ENCODE data around the gene ZNF469.

DNA sequence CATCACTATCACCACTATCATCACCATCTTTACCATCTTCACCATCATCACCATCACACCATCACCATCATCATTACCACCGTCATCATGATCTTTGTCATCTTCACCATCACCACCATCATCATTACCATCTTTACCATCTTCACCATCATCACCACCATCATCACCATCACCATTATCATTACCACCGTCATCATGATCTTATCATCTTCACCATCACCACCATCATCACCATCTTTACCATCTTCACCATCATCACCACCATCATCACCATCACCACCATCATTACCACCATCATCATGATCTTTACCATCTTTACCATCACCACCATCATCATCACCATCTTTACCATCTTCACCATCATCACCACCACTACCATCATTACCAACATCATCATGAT lies 10.2 kb upstream of the ZNF469 start:
- TF ChIP-seq, protein P1, sequence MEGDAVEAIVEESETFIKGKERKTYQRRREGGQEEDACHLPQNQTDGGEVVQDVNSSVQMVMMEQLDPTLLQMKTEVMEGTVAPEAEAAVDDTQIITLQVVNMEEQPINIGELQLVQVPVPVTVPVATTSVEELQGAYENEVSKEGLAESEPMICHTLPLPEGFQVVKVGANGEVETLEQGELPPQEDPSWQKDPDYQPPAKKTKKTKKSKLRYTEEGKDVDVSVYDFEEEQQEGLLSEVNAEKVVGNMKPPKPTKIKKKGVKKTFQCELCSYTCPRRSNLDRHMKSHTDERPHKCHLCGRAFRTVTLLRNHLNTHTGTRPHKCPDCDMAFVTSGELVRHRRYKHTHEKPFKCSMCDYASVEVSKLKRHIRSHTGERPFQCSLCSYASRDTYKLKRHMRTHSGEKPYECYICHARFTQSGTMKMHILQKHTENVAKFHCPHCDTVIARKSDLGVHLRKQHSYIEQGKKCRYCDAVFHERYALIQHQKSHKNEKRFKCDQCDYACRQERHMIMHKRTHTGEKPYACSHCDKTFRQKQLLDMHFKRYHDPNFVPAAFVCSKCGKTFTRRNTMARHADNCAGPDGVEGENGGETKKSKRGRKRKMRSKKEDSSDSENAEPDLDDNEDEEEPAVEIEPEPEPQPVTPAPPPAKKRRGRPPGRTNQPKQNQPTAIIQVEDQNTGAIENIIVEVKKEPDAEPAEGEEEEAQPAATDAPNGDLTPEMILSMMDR (IDR thresholded peaks at IDR 0.05): no peak
- TF ChIP-seq POLR2A (IDR thresholded peaks at IDR 0.05): no peak
